GM21526 (cell line): ENCODE data around the gene LTBP3.
A peak's percentile ranks its signal among the peaks of the same experiment; 100 is the strongest.

ENCODE experiments used
- ATAC-seq: cut with Tn5 transposase; IDR thresholded peaks from one replicate; pipeline ENCODE4 v1.9.1; 2021; ENCODE audit warnings: moderate library complexity; ENCODE audit not compliant: unreplicated experiment, low FRiP score

LTBP3 gene

GRCh38 chr11:65555693-65556231 is 2.4 kb downstream of the LTBP3 start:
- no peak for ATAC-seq

GRCh38 chr11:65554842-65555430 is 3.2 kb downstream of the LTBP3 start:
- no peak for ATAC-seq

GRCh38 chr11:65554057-65554818 is 3.9 kb downstream of the LTBP3 start:
- no peak for ATAC-seq

- ATAC-seq = no peak
Observed at GRCh38 chr11:65553301-65554001, 4.7 kb downstream of the LTBP3 start.

- no peak for ATAC-seq
Observed at GRCh38 chr11:65552388-65552951, 5.7 kb downstream of the LTBP3 start.

- peak; percentile 68 for ATAC-seq
Observed at GRCh38 chr11:65551572-65552387, 6.4 kb downstream of the LTBP3 start.

GRCh38 chr11:65549096-65549495 is 9.1 kb downstream of the LTBP3 start:
- ATAC-seq = no peak

- no peak for ATAC-seq
Observed at GRCh38 chr11:65548395-65548794, 9.8 kb downstream of the LTBP3 start.

- no peak for ATAC-seq
Observed at GRCh38 chr11:65547446-65548125, 10.6 kb downstream of the LTBP3 start.

GRCh38 chr11:65546217-65546958 is 11.8 kb downstream of the LTBP3 start:
- peak; percentile 44 for ATAC-seq

- ATAC-seq = no peak
Observed at GRCh38 chr11:65545853-65546216, 12.3 kb downstream of the LTBP3 start.

GRCh38 chr11:65542738-65543390 is 15.3 kb downstream of the LTBP3 start:
- no peak for ATAC-seq

- no peak for ATAC-seq
Observed at GRCh38 chr11:65541093-65541982, 16.8 kb downstream of the LTBP3 start.

- peak; percentile 47 for ATAC-seq
Observed at GRCh38 chr11:65540290-65541092, 17.7 kb downstream of the LTBP3 start.

GRCh38 chr11:65539744-65540289 is 18.3 kb downstream of the LTBP3 start:
- ATAC-seq = peak; percentile 37

GRCh38 chr11:65538915-65539743 is 19.0 kb downstream of the LTBP3 start:
- no peak for ATAC-seq
